22Rv1 (cell line): ENCODE data around the gene ATL1.

ENCODE experiments used
- H3K27ac ChIP-seq: fragments of 450-650 bp; 2 replicates; pipeline ENCODE4 v1.5.1; 2017
- ZFX ChIP-seq: fragments of 450-650 bp; IDR thresholded peaks from 2 replicates; pipeline ENCODE4 v1.6.1; 2017; ENCODE audit warnings: antibody characterized with exemption, borderline replicate concordance
- TF ChIP-seq, protein P1 (sequence below): fragments of 450-650 bp; IDR thresholded peaks from 2 replicates; pipeline ENCODE4 v1.5.1; 2017; ENCODE audit warnings: mild to moderate bottlenecking

The ATL1 gene

DNA sequence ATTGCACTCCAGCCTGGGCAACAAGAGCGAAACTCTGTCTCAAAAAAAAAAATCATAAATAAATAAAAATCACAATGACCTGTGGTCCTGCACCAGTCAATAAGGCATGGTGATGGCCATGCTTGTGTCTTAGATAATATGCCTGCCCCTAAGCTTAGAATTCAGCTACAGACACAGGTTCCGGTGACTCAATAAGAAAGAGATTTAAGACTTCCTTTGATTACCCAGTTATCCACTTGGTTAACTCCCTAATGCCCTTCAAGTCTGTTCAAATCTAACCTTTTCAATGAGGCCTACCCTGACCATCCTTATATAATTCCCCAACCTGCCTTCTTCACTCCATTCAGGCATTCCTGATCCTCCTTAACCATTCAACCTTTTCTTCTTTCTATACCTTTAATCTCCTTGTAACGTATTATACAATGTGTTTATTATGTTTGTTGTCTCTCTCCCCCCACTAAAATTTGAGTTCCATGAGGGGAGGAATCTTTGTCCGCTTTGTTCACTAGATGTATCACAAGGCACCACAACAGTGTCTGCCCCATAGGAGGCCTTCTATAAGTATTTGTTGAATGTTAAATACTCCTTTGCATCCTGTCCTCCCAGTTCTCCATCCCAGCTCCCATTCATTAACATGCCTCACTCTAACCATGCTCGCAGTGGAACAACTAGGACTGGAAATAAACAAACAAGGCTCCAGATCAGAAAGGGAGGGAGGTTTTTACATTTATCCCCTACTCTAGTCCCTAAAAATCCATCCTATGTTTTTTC, 36.5 kb upstream of the ATL1 start:
- no peak for TF ChIP-seq ZFX
- TF ChIP-seq, protein P1, sequence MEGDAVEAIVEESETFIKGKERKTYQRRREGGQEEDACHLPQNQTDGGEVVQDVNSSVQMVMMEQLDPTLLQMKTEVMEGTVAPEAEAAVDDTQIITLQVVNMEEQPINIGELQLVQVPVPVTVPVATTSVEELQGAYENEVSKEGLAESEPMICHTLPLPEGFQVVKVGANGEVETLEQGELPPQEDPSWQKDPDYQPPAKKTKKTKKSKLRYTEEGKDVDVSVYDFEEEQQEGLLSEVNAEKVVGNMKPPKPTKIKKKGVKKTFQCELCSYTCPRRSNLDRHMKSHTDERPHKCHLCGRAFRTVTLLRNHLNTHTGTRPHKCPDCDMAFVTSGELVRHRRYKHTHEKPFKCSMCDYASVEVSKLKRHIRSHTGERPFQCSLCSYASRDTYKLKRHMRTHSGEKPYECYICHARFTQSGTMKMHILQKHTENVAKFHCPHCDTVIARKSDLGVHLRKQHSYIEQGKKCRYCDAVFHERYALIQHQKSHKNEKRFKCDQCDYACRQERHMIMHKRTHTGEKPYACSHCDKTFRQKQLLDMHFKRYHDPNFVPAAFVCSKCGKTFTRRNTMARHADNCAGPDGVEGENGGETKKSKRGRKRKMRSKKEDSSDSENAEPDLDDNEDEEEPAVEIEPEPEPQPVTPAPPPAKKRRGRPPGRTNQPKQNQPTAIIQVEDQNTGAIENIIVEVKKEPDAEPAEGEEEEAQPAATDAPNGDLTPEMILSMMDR: no peak

DNA sequence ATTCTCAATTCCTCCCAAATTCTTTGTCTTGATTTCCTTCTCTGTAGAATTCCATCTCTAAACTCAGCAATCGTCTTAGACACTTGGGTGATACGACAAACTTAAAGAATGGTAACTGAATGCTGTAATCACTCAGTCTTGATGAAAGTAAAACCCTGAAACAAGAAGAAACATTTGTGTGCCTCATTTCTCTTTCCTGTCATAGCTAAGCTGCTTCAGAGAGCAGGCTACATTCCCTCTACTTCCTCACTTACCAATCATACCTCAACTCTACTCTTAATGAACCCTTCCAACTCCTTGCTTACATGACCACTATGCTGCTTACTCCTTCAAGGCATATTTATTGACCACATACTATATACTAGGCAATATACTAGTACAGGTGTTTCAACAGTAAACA, 35.9 kb upstream of the ATL1 start:
- H3K27ac ChIP-seq: no peak overlapping the region
- TF ChIP-seq, protein P1: no peak
- TF ChIP-seq ZFX: no peak

More for the DNA sequence above, 36.5 kb upstream of the ATL1 start:
- H3K27ac ChIP-seq: no peak overlapping the region

DNA sequence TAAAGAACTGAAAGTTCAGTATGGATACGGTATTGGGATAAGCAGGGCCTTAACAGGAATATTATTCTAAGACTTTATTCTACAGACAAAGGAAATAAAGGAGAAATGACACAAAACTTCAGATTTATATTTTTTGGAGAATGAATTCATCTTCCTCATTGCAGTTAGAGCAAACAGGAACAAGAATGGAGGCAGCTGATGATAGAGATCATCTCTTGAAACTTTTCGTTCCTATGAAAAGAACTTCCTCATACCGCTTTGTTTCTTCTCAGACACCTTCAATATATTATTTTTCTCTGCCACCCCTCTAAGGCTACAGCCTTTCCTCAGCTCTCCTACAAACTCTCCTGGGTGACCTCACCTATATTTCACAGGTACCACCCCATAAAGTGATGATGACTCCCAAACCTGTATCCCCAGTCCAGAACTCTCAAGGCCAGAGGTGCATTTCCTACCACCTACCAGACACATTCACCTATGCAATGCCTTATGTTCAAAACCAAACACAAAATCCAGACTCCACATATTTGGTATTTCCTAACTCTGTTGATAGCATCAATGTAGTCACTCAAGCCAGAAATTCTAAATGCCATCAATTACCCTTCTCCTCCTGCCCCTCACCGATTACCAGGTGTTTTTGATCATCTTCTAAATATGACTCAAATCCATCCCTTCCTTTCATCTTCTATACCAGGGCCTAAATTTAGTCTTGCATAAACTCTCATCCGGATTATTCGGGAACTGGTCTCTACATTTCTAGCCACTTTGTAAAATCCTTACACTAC, 35.0 kb upstream of the ATL1 start:
- H3K27ac ChIP-seq: no peak overlapping the region

DNA sequence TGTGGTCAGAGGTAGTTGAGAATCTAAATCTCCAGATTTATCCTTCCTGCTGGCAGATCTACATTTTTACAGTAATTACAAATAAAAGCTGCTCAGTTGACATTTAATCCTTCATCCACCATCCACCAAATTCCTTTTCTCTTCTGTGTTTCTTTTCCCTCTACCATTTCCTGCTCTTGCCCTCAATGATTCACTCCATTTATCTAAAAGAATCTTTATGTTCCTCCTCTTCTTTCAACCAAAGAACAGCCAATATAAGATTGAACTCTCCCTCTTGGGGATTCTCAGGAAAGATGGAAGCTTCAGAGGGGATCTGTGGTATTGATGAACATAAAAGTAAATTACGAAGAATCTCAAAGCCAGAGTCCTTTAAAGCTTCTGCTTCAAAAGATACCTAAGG, 31.9 kb upstream of the ATL1 start:
- no peak overlapping the region for H3K27ac ChIP-seq
- TF ChIP-seq ZFX: no peak
- TF ChIP-seq, protein P1: no peak

More for the DNA sequence above, 35.0 kb upstream of the ATL1 start:
- TF ChIP-seq, protein P1: no peak
- TF ChIP-seq ZFX: no peak

DNA sequence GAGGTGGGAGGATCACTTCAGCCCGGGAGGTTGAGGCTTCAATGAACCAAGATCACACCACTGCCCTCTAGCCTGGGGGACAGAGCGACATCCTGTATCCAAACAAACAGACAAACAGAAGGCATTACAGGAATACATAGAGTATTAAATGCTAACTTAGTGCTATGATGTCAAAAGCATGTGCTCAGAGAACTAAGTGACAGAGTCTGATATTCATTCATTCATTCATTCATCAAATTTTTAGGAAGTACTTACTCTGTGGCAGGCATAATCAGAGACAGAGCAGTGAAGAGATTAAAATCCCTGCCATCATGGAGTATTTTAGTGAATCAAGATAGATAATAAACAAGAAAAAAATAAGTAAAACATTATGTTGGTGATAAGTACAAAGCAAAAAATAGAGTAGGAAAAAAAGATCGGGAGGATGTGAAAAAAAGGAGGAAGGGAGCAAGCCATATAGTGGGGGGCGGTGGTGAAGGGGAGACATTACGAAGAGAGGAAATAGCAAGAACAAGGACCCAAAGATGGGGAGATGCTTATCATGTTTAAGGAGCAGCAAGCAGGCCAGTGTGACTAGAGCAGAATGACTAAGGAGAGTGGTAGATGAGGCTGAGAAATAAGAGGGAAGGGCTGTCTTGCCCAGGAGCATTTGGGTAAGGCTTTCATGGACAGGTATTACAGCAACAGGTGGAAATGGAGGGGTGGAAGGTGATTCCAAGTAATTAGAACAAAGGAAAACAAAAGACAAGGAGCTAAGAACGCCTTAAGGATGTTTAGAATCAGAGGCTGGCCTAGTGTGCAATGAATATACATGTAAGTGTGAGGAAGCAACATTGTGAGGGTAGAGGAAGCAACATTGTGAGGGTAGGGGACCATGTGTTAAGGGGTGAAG, 30.4 kb upstream of the ATL1 start:
- TF ChIP-seq ZFX: no peak
- TF ChIP-seq, protein P1: no peak
- no peak overlapping the region for H3K27ac ChIP-seq

DNA sequence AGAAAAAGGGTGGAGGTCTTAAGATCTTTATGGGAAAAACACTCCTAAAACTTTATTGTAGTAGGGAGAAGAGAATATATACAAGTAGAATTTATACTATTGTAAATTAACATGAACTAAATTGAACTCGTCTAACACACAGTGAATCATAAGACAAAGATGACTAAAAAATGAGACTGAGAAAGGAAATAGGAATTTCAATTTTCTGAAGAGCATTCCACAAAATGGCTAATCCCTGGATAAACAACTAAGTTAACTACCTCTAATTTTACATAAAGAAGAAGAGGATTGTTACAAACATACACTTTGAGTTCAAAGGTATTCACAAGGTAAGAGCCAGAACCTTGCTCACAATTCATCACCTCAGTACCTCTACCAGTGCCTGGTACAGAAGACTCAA, 29.6 kb upstream of the ATL1 start:
- H3K27ac ChIP-seq: no peak overlapping the region
- no peak for TF ChIP-seq ZFX
- TF ChIP-seq, protein P1: no peak
